GM18858 (cell line): ENCODE measurements around the gene PRCC.
A peak's percentile ranks its signal among the peaks of the same experiment; 100 is the strongest.

Experiments
- ATAC-seq: cut with Tn5 transposase; IDR thresholded peaks from one replicate; pipeline ENCODE4 v1.9.1; 2021; ENCODE audit not compliant: unreplicated experiment

Gene PRCC

DNA sequence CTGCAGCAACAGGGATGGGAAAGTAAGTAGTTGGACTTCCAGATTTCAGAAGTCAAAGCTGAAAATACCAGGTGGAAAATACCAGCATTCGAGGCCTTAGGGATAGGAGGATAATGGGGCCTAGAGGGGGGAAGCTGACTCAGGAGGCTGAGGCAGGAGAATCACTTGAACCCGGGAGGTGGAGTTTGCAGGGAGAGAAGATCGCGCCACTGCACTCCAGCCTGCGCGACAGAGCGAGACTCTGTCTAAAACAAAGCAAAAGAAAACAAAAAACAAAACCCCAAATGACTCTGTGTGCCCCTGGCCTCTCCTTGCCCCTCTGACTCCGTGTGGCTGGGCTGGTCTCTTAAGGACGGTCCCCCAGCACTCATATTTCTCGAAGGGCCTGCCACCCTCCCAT, 46.0 kb downstream of the PRCC start:
- ATAC-seq = no peak

GRCh38 chr1:156813750-156814570, 46.6 kb downstream of the PRCC start:
- no peak for ATAC-seq

DNA sequence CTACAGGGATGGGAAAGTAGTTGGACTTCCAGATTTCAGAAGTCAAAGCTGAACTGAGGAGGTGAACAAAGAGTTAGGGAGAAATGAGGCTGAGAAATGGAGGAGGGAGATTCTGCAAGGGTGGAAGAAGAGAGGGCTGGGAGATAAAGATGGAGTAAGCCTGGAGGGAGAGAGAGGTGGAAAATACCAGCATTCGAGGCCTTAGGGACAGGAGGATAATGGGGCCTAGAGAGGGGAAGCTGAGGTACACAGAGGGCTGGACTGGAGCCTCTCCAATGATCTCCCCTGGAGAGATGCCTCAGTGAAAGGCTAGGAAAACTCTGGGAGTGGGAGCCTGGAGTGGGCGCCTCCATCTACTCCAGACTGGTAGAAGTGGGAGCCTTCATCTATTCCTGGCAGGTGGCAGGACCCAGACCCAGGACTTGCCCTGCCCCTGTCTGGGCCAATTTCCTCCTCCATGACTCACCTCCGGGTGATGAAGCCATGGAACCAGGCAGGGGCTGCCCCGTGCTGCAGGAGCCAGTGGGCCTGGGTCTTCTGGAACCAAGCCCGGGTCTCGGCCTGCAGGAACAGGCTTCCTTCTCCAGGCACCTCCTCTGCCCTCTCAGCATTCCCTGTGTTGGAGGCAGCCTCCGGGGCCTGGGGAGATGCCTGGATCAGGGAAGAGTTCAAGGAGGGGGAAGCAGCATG, 47.4 kb downstream of the PRCC start:
- no peak for ATAC-seq

- ATAC-seq = no peak
These were observed 48.0 kb downstream of the PRCC start for GRCh38 chr1:156815307-156815826.

DNA sequence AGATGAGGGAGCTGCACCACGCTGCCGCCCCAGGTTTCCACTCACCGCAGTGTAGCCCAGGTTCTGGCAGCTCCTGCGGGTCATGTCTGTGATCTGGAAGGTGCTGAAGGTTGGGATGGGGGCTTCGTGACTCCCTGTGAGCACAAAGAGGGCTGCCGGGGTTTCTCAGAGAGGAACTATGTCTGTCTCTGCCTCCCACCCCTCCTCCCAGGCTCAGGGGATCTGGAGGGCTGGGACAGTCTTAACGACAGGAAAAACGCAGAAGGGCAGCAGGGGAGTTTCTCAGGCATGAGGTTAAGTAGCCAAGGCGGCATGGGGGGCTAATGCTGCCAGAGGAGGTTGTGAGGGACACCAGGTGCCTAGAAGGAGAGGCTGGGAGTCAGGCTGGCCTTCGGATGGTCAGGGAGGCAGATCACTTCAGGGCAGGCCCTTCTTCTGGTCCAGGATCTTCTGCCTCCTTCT, 48.7 kb downstream of the PRCC start:
- ATAC-seq = no peak

- peak; percentile 63 for ATAC-seq
These were observed 49.4 kb downstream of the PRCC start, which contains the start of gene SH2D2A for GRCh38 chr1:156816561-156817328. TSS of gene SH2D2A (minus strand) at chr1:156816848. CDS start at chr1:156816708, 140 bp downstream.

- no peak for ATAC-seq
These were observed 54.5 kb downstream of the PRCC start for GRCh38 chr1:156821801-156822200.

DNA sequence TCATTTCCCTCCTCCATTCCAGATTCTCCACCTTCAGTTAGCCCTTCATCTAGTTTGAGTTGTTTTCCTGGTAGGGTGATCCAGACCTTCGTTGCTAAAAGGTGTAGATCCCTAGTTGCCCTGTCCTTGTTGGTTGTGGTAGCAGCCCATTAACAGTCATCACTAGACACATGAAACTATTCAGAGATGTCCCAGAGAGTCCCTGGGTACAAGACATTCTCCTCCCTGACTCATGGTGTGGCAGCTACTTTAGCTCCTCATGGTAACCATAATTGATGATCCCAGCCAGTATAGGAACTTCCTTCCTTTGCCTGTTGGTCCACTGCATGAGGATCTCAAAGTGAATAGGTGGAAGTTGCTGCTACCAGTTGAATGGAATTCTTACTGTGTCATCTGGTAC, 55.3 kb downstream of the PRCC start:
- ATAC-seq = no peak

GRCh38 chr1:156823210-156823790, 56.0 kb downstream of the PRCC start:
- ATAC-seq = no peak

GRCh38 chr1:156826630-156827029, 59.3 kb downstream of the PRCC start:
- no peak for ATAC-seq

DNA sequence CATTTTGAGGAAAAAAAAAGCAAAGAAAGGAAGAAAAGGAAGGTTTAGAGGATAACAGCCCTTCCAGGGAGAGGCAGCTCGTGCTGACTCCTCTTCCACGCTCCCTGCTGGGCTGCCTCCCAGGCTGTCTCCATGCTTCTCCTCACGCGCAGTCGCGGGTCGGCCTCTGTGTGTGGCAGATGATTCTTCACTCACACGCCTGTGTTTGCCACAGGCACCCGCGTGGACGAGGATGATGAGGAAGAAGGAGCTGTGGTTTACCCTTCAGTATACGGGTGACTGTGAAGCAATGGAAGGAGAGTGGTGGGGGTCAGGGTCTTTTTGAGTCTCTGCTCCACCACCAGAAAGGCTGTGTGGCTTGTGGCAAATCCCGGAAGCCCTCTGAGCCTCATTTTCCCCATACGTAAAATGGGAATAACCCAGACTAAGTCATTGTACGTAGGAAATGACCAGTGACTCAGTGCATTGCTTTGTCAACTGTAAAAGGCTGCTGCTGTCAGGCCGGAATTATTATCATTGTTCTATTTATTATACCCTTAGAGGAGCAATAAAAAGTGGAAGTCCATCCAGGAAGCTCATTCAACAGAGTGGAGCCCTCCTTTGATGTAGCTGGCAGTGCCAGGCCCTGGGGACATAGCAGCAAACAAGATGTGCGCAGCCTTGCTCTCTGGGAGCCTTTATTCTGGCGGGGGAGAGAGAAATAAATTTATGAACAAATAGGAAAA, 61.2 kb downstream of the PRCC start:
- no peak for ATAC-seq

GRCh38 chr1:156832434-156832833, 65.1 kb downstream of the PRCC start:
- no peak for ATAC-seq

GRCh38 chr1:156833603-156834002, 66.3 kb downstream of the PRCC start:
- no peak for ATAC-seq

DNA sequence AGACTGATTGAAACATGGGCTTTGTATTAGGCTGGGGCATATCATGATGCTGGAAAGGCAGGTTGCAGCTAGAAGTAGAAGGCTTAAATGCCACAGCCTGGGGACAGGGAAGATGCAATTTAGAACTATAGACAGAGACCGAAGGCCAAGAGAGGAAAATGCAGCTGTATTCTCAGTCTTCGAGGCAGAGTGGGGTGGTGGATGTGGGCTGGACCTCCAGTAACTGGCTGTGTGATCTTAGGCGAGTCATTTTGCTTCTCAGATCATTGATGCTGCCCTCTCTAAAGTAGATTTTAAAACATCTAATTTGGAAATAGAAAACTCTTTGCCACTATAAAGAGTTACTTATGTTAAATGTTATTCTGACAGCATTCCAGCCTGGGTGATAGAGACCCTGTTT, 67.0 kb downstream of the PRCC start:
- no peak for ATAC-seq

- no peak for ATAC-seq
These were observed 68.8 kb downstream of the PRCC start for GRCh38 chr1:156836041-156836654.

DNA sequence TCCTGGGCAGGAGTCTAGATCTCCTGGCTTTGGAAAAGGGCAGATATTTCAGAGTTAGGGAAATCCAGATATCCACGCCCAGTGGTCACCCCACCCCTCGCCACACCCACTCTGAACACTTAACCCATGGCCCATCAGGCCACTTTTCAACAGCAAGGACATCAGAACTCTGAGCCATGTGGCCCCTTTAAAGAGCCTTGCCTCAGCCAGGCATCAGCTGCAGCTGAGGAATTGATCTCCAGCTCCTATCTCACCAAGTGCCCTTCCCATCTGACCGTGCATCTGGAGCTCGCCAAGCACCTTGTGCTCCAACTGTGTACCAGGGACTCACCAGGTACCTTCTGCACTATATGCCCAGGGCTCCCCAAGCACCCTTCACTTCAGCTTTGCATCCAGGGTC, 69.6 kb downstream of the PRCC start:
- no peak for ATAC-seq

GRCh38 chr1:156838972-156839371, 71.6 kb downstream of the PRCC start:
- ATAC-seq = no peak

DNA sequence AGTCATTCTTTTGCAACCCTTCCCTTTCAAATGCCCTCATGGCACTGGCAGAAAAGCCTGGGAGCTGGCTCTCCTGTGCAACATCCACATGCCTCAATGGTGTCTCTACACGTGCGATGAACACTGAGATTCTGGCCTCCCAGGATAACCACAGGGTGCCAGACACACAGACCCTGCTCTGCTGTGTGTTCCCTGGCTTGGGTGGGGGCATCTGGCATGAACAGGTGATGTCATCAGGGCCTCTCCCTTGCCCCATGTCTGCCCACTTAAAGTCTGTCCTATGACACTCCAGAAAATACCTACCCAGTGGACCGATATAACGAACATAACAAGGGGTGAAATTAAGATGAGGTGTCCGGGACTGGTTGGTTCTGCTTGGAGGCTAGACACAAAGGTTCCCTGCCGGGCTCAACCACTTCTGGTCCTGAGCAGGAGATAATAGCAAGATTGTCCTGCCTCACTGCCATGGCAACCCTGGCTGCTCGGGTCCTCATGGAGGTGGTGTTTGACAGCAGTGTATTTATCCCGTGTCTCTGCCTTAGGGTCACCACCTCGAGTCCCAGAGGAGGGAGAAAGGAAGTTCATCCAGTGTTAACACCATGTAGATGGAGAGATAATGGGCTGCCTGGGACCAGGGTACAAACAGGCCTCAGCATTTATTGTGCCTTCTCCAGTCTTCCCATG, 72.2 kb downstream of the PRCC start:
- ATAC-seq = no peak

- ATAC-seq = no peak
These were observed 73.0 kb downstream of the PRCC start for GRCh38 chr1:156840186-156840897.
